HepG2 (cell line): Measurements from ENCODE around the gene TPR. TPM values are rescaled to one million over a fixed set of nuclear protein-coding genes. Genes with fewer than 3 reads are reported as not detected.

Source experiments
- ATAC-seq: fragments of 200-7000 bp; cut with Tn5 transposase; 3 replicates; pipeline ENCODE4 v1.9.1; 2020; ENCODE audit warnings: mild to moderate bottlenecking, moderate library complexity
- BruUV-seq: library from RNA; stranded (reverse); fragments of 400-500 nt; replicated peaks from 2 replicates; lab custom pipeline; 2021; lab: Mats Ljungman, UMichigan
- CTCF ChIA-PET: fragments of 300-600 bp; formaldehyde crosslinking; extraction: SDS; loops from one replicate; lab custom pipeline; 2021; ENCODE audit warnings: low total read pairs, inconsistent platforms, low intra/inter-chr PET ratio; lab: Yijun Ruan, JAX
- POLR2A ChIA-PET: fragments of 350-600 bp; sonication (Branson Sonifier 250); formaldehyde crosslinking; loops from one replicate; lab custom pipeline; 2020; ENCODE audit warnings: antibody characterized with exemption, inconsistent platforms; lab: Yijun Ruan, JAX
- DNase-seq: peaks from one replicate; pipeline ENCODE4 v3.0.0-alpha.2; 2015; ENCODE audit warnings: low spot score
- FAIRE-seq: peaks from 3 replicates; lab custom pipeline; 2011; peaks lifted over from hg19 to GRCh38; lab: Jason Lieb, UNC
- H2AFZ ChIP-seq: one replicate; pipeline ENCODE4 v1.6.1; 2011; ENCODE audit warnings: low read length, inconsistent platforms
- H3K27ac ChIP-seq: fragments of 300-600 bp; 3 replicates; pipeline ENCODE4 v1.8.0; 2011; ENCODE audit warnings: mixed run types, mild to moderate bottlenecking, mixed read lengths, low read length, inconsistent platforms; ENCODE audit not compliant: insufficient read depth; ENCODE audit errors: extremely low read length
- H3K27me3 ChIP-seq, 2 experiments: fragments of 200-600 bp in 1 of 2; 2 replicates in 1 of 2; 3 replicates in 1 of 2; pipeline versions ENCODE4 v1.6.0 to v1.8.0; 2011; ENCODE audit warnings: low read length in 2 of 2, mild to moderate bottlenecking in 2 of 2, moderate library complexity in 2 of 2, inconsistent platforms in 1 of 2; ENCODE audit not compliant: insufficient read depth in 2 of 2, control insufficient read depth in 1 of 2
- H3K36me3 ChIP-seq, 2 experiments: fragments of 200-600 bp in 1 of 2; replicated peaks in 1 of 2; 2 replicates in 1 of 2; 3 replicates in 1 of 2; pipeline versions ENCODE4 v1.5.1 to v1.8.0; 2011; ENCODE audit warnings: low read length in 2 of 2, inconsistent platforms in 1 of 2; ENCODE audit not compliant: insufficient read depth in 2 of 2, control insufficient read depth in 1 of 2
- H3K4me1 ChIP-seq: 2 replicates; pipeline ENCODE4 v1.5.1; 2012; ENCODE audit warnings: low read length, inconsistent platforms; ENCODE audit not compliant: insufficient read depth
- H3K4me2 ChIP-seq: 2 replicates; pipeline ENCODE4 v1.6.0; 2011; ENCODE audit warnings: low read depth, low read length, inconsistent platforms
- H3K4me3 ChIP-seq, 3 experiments: fragments of 200-600 bp in 1 of 3; sonication (generic), shearing (Covaris generic) in 1 of 3; replicated peaks in 1 of 3; 2 replicates each; pipeline ENCODE4 v1.5.1; 2011 to 2016; ENCODE audit warnings: low read length in 3 of 3, inconsistent platforms in 2 of 3, low read depth in 2 of 3, mild to moderate bottlenecking in 2 of 3, control low read depth in 1 of 3, mixed read lengths in 1 of 3; ENCODE audit not compliant: insufficient read depth in 1 of 3
- H3K79me2 ChIP-seq: one replicate; pipeline ENCODE4 v1.6.1; 2011; ENCODE audit warnings: low read length, inconsistent platforms; ENCODE audit not compliant: insufficient read depth
- H3K9ac ChIP-seq: 2 replicates; pipeline ENCODE4 v1.6.0; 2011; ENCODE audit warnings: mild to moderate bottlenecking, low read depth, low read length, inconsistent platforms; ENCODE audit not compliant: insufficient read depth
- H3K9me3 ChIP-seq: 2 replicates; pipeline ENCODE4 v1.5.1; 2012; ENCODE audit warnings: mild to moderate bottlenecking, low read length
- H4K20me1 ChIP-seq: 2 replicates; pipeline ENCODE4 v1.6.0; 2011; ENCODE audit warnings: inconsistent platforms, mild to moderate bottlenecking, low read length, moderate library complexity; ENCODE audit not compliant: insufficient read depth
- BRCA1 ChIP-seq: sonication (generic); formaldehyde crosslinking; IDR thresholded peaks from 2 replicates; pipeline ENCODE4 v1.4.0; 2020; ENCODE audit warnings: missing genetic modification reagents
- KAT8 ChIP-seq: IDR thresholded peaks from 2 replicates; pipeline ENCODE4 v1.6.1; 2016; ENCODE audit warnings: missing genetic modification reagents, missing compliant biosample characterization
- MIER3 ChIP-seq: IDR thresholded peaks from 2 replicates; pipeline ENCODE4 v1.6.1; 2016; ENCODE audit warnings: missing compliant biosample characterization, borderline replicate concordance
- TBL1XR1 ChIP-seq: fragments of 150-350 bp; IDR thresholded peaks from 2 replicates; pipeline ENCODE4 v1.6.1; 2014; ENCODE audit warnings: borderline replicate concordance, low read length; ENCODE audit not compliant: partially characterized antibody
- ZBTB7A ChIP-seq: sonication (generic); formaldehyde crosslinking; IDR thresholded peaks from 2 replicates; pipeline ENCODE4 v1.8.0; 2022; ENCODE audit warnings: mild to moderate bottlenecking, missing genetic modification reagents
- WGBS: methylation state at CpG from one replicate; pipeline ENCODE4 v1.1.6; 2017; ENCODE audit warnings: low lambda C conversion rate; 5-methylcytosine and 5-hydroxymethylcytosine counted together
- in situ Hi-C: cut with HindIII; loops from 2 replicates; pipeline ENCODE4 v1.10.0; 2017; ENCODE audit warnings: low pct_unique_long_range_greater_than_20kb; ENCODE audit not compliant: extremely low pct_ligation_motif_present
- intact Hi-C: fragments of 100-400 bp; cut with micrococcal nuclease; formaldehyde crosslinking; loops from one replicate; pipeline ENCODE4 v1.10.0; 2022; ENCODE audit not compliant: unreplicated experiment
- polyA plus RNA-seq, 8 experiments: library from polyadenylated mRNA; depleted of rRNA in 3 of 8; stranded (reverse) in 7 of 8; unstranded in 1 of 8; fragments of >200 nt; fragmentation: Illumina TruSeq in 4 of 8; extraction: Trizol in 4 of 8; gene quantifications; 2 replicates each; pipeline versions ENCODE4 v1.2.1 to v1.2.3, GENCODE V29; 2011 to 2016; ENCODE audit warnings: low read depth in 4 of 8, missing spikeins in 1 of 8, mixed read lengths in 1 of 8; ENCODE audit not compliant: insufficient read depth in 1 of 8
- total RNA-seq, 5 experiments: library from RNA; depleted of rRNA; stranded (reverse); fragments of >200 nt; fragmentation: Illumina TruSeq; extraction: Trizol; gene quantifications; 2 replicates each; pipeline ENCODE4 v1.2.3, GENCODE V29; 2016; ENCODE audit warnings: low read depth in 1 of 5
- TF ChIP-seq, protein P1 (sequence below): sonication (generic); formaldehyde crosslinking; IDR thresholded peaks from 2 replicates; pipeline ENCODE4 v1.5.1; 2020; ENCODE audit warnings: mild to moderate bottlenecking, missing genetic modification reagents, borderline replicate concordance
- TF ChIP-seq, protein P2 (sequence below): sonication (generic); formaldehyde crosslinking; IDR thresholded peaks from 2 replicates; pipeline ENCODE4 v1.4.0; 2020; ENCODE audit warnings: missing genetic modification reagents
- TF ChIP-seq, protein P3 (sequence below): sonication (generic); formaldehyde crosslinking; IDR thresholded peaks from 2 replicates; pipeline ENCODE4 v1.5.0; 2020; ENCODE audit warnings: missing genetic modification reagents, mild to moderate bottlenecking, borderline replicate concordance
- TF ChIP-seq, protein P4 (sequence below): sonication (generic); formaldehyde crosslinking; IDR thresholded peaks from 2 replicates; pipeline ENCODE4 v1.4.0; 2020; ENCODE audit warnings: missing genetic modification reagents
- TF ChIP-seq, protein P5 (sequence below): sonication (generic); formaldehyde crosslinking; IDR thresholded peaks from 2 replicates; pipeline ENCODE4 v1.8.1; 2023; ENCODE audit warnings: mild to moderate bottlenecking, missing genetic modification reagents, borderline replicate concordance

TPR gene
- total and polyA plus RNA-seq, 2 of the 13 experiments (the other 11 are each of a cell fraction or from before 2014, with no cell fraction given) = 78.9 to 81.7 TPM

DNA sequence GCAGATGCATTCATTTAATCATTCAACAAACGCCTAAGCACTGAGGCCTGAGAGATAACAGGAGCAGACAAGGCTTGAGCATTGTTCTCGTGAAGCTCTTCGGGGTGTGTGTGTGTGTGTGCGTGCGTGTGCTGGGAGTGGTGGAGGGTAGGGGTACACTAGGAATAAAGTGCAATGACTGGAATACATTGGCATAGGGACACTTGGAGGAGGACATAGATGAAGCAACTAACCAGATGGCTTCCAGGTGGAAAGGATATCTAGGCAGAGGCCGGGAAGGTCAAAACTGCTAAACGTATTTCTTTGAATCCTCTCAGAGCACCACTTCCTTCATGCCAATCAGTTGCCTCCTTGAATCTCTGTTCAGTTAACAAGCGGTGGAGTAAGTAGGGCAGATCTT lies 92.6 kb downstream of the TPR start (continued):
- TF ChIP-seq, protein P1, sequence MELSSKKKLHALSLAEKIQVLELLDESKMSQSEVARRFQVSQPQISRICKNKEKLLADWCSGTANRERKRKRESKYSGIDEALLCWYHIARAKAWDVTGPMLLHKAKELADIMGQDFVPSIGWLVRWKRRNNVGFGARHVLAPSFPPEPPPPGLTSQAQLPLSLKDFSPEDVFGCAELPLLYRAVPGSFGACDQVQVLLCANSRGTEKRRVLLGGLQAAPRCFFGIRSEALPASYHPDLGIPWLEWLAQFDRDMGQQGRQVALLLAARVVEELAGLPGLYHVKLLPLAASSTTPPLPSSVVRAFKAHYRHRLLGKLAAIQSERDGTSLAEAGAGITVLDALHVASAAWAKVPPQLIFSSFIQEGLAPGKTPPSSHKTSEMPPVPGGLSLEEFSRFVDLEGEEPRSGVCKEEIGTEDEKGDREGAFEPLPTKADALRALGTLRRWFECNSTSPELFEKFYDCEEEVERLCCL (CRISPR knock-in tag) = no peak
- TF ChIP-seq, protein P2, sequence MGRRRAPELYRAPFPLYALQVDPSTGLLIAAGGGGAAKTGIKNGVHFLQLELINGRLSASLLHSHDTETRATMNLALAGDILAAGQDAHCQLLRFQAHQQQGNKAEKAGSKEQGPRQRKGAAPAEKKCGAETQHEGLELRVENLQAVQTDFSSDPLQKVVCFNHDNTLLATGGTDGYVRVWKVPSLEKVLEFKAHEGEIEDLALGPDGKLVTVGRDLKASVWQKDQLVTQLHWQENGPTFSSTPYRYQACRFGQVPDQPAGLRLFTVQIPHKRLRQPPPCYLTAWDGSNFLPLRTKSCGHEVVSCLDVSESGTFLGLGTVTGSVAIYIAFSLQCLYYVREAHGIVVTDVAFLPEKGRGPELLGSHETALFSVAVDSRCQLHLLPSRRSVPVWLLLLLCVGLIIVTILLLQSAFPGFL (CRISPR knock-in tag) = no peak
- TF ChIP-seq KAT8 (CRISPR knock-in tag) (no peak), ZBTB7A (no peak)
- TF ChIP-seq, protein P3, sequence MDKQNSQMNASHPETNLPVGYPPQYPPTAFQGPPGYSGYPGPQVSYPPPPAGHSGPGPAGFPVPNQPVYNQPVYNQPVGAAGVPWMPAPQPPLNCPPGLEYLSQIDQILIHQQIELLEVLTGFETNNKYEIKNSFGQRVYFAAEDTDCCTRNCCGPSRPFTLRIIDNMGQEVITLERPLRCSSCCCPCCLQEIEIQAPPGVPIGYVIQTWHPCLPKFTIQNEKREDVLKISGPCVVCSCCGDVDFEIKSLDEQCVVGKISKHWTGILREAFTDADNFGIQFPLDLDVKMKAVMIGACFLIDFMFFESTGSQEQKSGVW (CRISPR knock-in tag) = no peak

DNA sequence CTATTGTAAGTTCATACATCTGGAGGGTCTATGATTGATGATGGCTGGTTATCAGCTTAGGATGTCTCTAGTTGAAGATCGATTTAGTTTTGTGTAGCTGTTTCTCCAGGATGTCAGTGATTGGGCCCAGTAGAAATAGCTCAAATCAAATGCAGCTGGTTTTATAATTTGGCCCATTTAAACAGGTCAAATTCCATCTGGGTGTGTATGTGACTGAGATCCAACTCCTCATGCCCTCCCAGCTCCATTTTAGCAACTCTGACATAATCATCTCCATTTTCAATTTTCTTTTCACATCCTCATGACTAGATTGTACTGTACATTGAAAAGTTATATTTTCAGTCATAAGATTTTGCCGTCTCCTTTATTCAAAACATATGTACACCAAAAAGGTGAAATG lies 99.2 kb downstream of the TPR start:
- in situ Hi-C loops = no loop called here
- FAIRE-seq (no peak), DNase-seq (no peak), ATAC-seq (no peak)
- Histone ChIP-seq H3K4me1 (no peaks in the 10 kb centered on the region), H3K9me3 (no peaks in the 10 kb centered on the region), H3K4me2 (no peak overlapping the region), H4K20me1 (no peaks in the 10 kb centered on the region), H3K4me3 (no peak overlapping the region), H3K27ac (no peak overlapping the region), H3K36me3 (no peaks in the 10 kb centered on the region), H3K27me3 (no peaks in the 10 kb centered on the region), H2AFZ (no peak overlapping the region), H3K79me2 (no peaks in the 10 kb centered on the region), H3K9ac (no peak overlapping the region)
- BruUV-seq = no TSS peak
- ChIA-PET CTCF (no interaction called here), POLR2A (no interaction called here)
- 35% methylated on average over 2 of the region's 2 CpGs for WGBS
- intact Hi-C loops = no loop called here
- TF ChIP-seq MIER3 (CRISPR knock-in tag) (no peak), BRCA1 (CRISPR knock-in tag) (no peak), TBL1XR1 (no peak)
- TF ChIP-seq, protein P4, sequence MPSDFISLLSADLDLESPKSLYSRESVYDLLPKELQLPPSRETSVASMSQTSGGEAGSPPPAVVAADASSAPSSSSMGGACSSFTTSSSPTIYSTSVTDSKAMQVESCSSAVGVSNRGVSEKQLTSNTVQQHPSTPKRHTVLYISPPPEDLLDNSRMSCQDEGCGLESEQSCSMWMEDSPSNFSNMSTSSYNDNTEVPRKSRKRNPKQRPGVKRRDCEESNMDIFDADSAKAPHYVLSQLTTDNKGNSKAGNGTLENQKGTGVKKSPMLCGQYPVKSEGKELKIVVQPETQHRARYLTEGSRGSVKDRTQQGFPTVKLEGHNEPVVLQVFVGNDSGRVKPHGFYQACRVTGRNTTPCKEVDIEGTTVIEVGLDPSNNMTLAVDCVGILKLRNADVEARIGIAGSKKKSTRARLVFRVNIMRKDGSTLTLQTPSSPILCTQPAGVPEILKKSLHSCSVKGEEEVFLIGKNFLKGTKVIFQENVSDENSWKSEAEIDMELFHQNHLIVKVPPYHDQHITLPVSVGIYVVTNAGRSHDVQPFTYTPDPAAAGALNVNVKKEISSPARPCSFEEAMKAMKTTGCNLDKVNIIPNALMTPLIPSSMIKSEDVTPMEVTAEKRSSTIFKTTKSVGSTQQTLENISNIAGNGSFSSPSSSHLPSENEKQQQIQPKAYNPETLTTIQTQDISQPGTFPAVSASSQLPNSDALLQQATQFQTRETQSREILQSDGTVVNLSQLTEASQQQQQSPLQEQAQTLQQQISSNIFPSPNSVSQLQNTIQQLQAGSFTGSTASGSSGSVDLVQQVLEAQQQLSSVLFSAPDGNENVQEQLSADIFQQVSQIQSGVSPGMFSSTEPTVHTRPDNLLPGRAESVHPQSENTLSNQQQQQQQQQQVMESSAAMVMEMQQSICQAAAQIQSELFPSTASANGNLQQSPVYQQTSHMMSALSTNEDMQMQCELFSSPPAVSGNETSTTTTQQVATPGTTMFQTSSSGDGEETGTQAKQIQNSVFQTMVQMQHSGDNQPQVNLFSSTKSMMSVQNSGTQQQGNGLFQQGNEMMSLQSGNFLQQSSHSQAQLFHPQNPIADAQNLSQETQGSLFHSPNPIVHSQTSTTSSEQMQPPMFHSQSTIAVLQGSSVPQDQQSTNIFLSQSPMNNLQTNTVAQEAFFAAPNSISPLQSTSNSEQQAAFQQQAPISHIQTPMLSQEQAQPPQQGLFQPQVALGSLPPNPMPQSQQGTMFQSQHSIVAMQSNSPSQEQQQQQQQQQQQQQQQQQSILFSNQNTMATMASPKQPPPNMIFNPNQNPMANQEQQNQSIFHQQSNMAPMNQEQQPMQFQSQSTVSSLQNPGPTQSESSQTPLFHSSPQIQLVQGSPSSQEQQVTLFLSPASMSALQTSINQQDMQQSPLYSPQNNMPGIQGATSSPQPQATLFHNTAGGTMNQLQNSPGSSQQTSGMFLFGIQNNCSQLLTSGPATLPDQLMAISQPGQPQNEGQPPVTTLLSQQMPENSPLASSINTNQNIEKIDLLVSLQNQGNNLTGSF (CRISPR knock-in tag) = no peak
- TF ChIP-seq, protein P5, sequence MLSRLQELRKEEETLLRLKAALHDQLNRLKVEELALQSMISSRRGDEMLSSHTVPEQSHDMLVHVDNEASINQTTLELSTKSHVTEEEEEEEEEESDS (CRISPR knock-in tag) = no peak
